Natural killer cell (primary cell): Measurements from ENCODE around the gene CENPE. TPM values are rescaled to one million over a fixed set of nuclear protein-coding genes. Genes with fewer than 3 reads are reported as not detected.

Source experiments
- ATAC-seq, 3 donors: fragments of 150-1000 bp in 2 of 3; fragments of 200-7000 bp in 1 of 3; cut with Tn5 transposase; 1 replicate in 1 of 3; 2 replicates in 2 of 3; pipeline ENCODE4 v1.10.0; 2021; ENCODE audit warnings: mild to moderate bottlenecking in 2 of 3, moderate library complexity in 2 of 3
- DNase-seq, 2 donors: peaks; one replicate each; pipeline versions ENCODE4 v3.0.0 to v3.0.0-alpha.2; 2013 to 2021; ENCODE audit warnings: mixed read lengths in 1 of 2
- H3K27ac ChIP-seq: one replicate; pipeline ENCODE4 v1.5.1; 2013; ENCODE audit warnings: mild to moderate bottlenecking, low read length
- H3K27me3 ChIP-seq: one replicate; pipeline ENCODE4 v1.6.1; 2013; ENCODE audit warnings: low read length; ENCODE audit not compliant: control insufficient read depth, insufficient read depth
- H3K36me3 ChIP-seq: one replicate; pipeline ENCODE4 v1.6.1; 2013; ENCODE audit warnings: low read length; ENCODE audit not compliant: control insufficient read depth, insufficient read depth
- H3K4me1 ChIP-seq: one replicate; pipeline ENCODE4 v1.6.1; 2013; ENCODE audit warnings: low read length; ENCODE audit not compliant: control insufficient read depth, insufficient read depth
- H3K4me3 ChIP-seq: one replicate; pipeline ENCODE4 v1.5.1; 2013; ENCODE audit warnings: low read length
- H3K9me3 ChIP-seq: one replicate; pipeline ENCODE4 v1.6.1; 2013; ENCODE audit warnings: low read length; ENCODE audit not compliant: control insufficient read depth, insufficient read depth
- H3K27ac Mint-ChIP-seq, 2 donors: one replicate each; pipeline ENCODE4 v1.8.0; 2022; ENCODE audit warnings: mild to moderate bottlenecking in 2 of 2, mixed read lengths in 2 of 2, moderate library complexity in 1 of 2
- H3K27me3 Mint-ChIP-seq, 2 donors: one replicate each; pipeline ENCODE4 v1.8.0; 2022; ENCODE audit warnings: low read depth in 2 of 2, mixed read lengths in 2 of 2
- H3K36me3 Mint-ChIP-seq: one replicate; pipeline ENCODE4 v1.8.0; 2022; ENCODE audit warnings: mixed read lengths
- H3K4me1 Mint-ChIP-seq, 2 donors: one replicate each; pipeline ENCODE4 v1.8.0; 2022; ENCODE audit warnings: mixed read lengths in 2 of 2
- H3K4me3 Mint-ChIP-seq: one replicate; pipeline ENCODE4 v1.8.0; 2022; ENCODE audit warnings: mild to moderate bottlenecking, moderate library complexity, mixed read lengths
- H3K9me3 Mint-ChIP-seq, 2 donors: one replicate each; pipeline ENCODE4 v1.8.0; 2022; ENCODE audit warnings: mixed read lengths in 2 of 2
- WGBS: methylation state at CpG from one replicate; pipeline ENCODE4 v1.1.7; 2013; ENCODE audit warnings: missing lambda C conversion rate; ENCODE audit not compliant: insufficient coverage; 5-methylcytosine and 5-hydroxymethylcytosine counted together
- intact Hi-C: fragments of 100-400 bp; cut with micrococcal nuclease; formaldehyde crosslinking; loops from one replicate; pipeline ENCODE4 v1.14.2; 2022
- total RNA-seq, 4 donors: library from RNA; stranded (reverse); fragments of 120-200 nt in 1 of 4; gene quantifications; one replicate each; pipeline versions ENCODE4 v1.2.3 to v1.2.4, GENCODE V29; 2013 to 2022
- TF ChIP-seq, protein P1 (sequence below): fragments of 200-600 bp; IDR thresholded peaks from one replicate; pipeline ENCODE4 v1.8.0; 2022; ENCODE audit warnings: antibody characterized with exemption

The CENPE gene
- total RNA-seq, 3 donors from 2014 or later (not counting 1 experiment from before 2014, with no cell fraction given): 2.7 to 6.9 (median 4.8) TPM

DNA sequence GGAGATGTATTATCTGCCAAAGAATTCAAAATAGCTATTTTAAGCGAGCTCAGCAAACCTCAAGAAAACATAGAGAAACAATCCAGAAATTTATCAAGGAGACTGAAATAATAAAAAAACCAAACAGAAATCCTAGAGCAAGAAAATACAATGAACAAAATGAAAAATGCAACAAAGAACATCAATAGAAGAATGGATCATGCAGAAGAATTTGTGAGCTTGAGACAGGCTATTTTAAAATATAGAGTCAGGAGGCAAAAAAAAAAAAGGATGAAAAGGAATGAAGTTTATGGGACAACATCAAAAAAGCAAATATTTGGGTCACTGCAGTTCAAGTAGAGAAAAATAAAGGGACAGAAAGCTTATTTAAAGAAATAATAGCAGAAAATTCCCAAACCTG, 29.1 kb downstream of the CENPE start:
- peaks cover 11% of the 10 kb centered on the region for H3K9me3 ChIP-seq
- TF ChIP-seq, protein P1, sequence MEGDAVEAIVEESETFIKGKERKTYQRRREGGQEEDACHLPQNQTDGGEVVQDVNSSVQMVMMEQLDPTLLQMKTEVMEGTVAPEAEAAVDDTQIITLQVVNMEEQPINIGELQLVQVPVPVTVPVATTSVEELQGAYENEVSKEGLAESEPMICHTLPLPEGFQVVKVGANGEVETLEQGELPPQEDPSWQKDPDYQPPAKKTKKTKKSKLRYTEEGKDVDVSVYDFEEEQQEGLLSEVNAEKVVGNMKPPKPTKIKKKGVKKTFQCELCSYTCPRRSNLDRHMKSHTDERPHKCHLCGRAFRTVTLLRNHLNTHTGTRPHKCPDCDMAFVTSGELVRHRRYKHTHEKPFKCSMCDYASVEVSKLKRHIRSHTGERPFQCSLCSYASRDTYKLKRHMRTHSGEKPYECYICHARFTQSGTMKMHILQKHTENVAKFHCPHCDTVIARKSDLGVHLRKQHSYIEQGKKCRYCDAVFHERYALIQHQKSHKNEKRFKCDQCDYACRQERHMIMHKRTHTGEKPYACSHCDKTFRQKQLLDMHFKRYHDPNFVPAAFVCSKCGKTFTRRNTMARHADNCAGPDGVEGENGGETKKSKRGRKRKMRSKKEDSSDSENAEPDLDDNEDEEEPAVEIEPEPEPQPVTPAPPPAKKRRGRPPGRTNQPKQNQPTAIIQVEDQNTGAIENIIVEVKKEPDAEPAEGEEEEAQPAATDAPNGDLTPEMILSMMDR: no peak
- ATAC-seq (no peak), DNase-seq (no peak)
- no peaks in the 10 kb centered on the region for H3K36me3 ChIP-seq
- no peak overlapping the region for H3K4me3 ChIP-seq
- Mint-ChIP-seq H3K27me3 (no peaks in the 10 kb centered on the region), H3K9me3 (peaks cover 6% of the 10 kb centered on the region in 2 donors), H3K4me1 (no peaks in the 10 kb centered on the region), H3K27ac (no peak overlapping the region), H3K4me3 (no peak overlapping the region), H3K36me3 (peaks cover 9% of the 10 kb centered on the region)
- H3K27ac ChIP-seq: no peak overlapping the region
- H3K27me3 ChIP-seq: no peaks in the 10 kb centered on the region
- intact Hi-C loops: no loop called here
- no CpG with 5 or more reads among the region's 1 CpG for WGBS
- H3K4me1 ChIP-seq: no peaks in the 10 kb centered on the region

DNA sequence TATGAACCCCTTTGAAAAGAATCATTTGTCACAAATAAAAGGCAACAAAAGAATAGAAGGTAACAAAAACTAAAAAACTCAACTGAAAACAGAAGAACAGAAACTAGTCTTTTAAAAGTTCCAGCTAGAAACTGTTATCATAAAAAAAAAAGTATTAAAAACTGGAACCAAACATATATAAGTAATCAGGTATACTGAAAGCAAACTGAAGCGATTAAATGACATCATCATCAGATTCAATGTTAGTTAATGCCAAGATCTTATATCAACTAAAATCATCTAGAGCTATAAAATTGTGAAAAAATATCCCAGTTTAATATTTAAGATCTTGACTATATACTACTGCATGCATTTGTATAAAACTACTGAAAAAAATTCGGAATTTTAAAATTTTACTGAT, 36.0 kb downstream of the CENPE start:
- H3K27ac ChIP-seq: no peak overlapping the region
- intact Hi-C loops: no loop called here
- DNase-seq: no peak
- H3K27me3 ChIP-seq: no peaks in the 10 kb centered on the region
- TF ChIP-seq, protein P1: no peak
- no peaks in the 10 kb centered on the region for H3K36me3 Mint-ChIP-seq
- no peaks in the 10 kb centered on the region for H3K27me3 Mint-ChIP-seq
- no peaks in the 10 kb centered on the region for H3K4me1 ChIP-seq
- H3K9me3 ChIP-seq: no peaks in the 10 kb centered on the region
- no peak for ATAC-seq
- H3K4me1 Mint-ChIP-seq: no peaks in the 10 kb centered on the region
- no peak overlapping the region for H3K4me3 ChIP-seq
- H3K9me3 Mint-ChIP-seq: no peaks in the 10 kb centered on the region
- H3K27ac Mint-ChIP-seq: no peak overlapping the region
- no peaks in the 10 kb centered on the region for H3K36me3 ChIP-seq
- no peak overlapping the region for H3K4me3 Mint-ChIP-seq
- WGBS: 88% methylated on average over 1 of the region's 2 CpGs

DNA sequence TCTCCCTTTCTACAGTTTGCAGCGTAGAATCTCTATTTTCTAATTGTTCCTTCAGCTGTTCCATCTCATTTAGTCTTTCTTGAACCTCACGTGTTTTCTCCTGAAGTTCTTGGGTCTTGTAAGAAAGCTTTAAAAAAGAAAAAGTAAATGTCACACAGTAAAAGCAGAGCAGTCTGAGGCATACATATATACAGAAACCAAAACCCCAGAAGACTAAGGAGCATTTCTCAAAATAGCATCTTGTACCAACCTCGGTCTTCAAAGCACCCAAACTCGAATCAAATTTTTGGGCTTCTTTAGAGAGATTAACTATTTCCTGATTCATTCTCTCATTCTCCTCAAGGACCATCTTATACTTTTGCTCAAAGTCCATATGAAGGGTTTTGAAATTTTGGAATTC, 39.4 kb downstream of the CENPE start:
- TF ChIP-seq, protein P1: no peak
- Mint-ChIP-seq H3K4me1 (no peaks in the 10 kb centered on the region), H3K4me3 (no peak overlapping the region), H3K27ac (no peak overlapping the region), H3K9me3 (no peaks in the 10 kb centered on the region), H3K27me3 (no peaks in the 10 kb centered on the region), H3K36me3 (peaks cover 8% of the 10 kb centered on the region)
- Histone ChIP-seq H3K27ac (no peak overlapping the region), H3K4me3 (no peak overlapping the region), H3K36me3 (no peaks in the 10 kb centered on the region), H3K9me3 (no peaks in the 10 kb centered on the region), H3K4me1 (no peaks in the 10 kb centered on the region), H3K27me3 (no peaks in the 10 kb centered on the region)
- WGBS: 46% methylated on average over 2 of the region's 4 CpGs
- ATAC-seq (no peak), DNase-seq (no peak)
- intact Hi-C loops: no loop called here

DNA sequence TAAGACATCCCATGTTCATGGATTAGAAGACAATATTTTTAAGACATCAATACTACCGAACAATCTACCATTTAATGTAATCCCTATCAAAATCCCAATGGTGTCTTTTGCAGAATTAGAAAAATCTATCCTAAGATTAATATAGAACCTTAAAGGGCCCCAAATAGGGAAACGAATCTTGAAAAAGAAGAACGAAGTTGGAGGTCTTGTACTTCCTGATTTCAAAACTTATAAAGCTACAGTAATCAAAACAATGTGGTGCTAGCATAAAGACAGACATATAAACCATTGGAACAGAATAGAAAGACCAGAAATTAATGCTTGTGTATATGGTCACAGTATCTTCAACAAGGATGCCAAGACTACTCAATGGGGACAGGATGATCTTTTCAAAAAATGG, 42.0 kb downstream of the CENPE start:
- Mint-ChIP-seq H3K27me3 (no peaks in the 10 kb centered on the region), H3K4me1 (peaks cover 14 to 19% of the 10 kb centered on the region in 2 donors), H3K4me3 (no peak overlapping the region), H3K27ac (no peak overlapping the region), H3K36me3 (peaks cover 8% of the 10 kb centered on the region), H3K9me3 (no peaks in the 10 kb centered on the region)
- Histone ChIP-seq H3K27ac (no peak overlapping the region), H3K4me3 (no peak overlapping the region), H3K27me3 (no peaks in the 10 kb centered on the region), H3K4me1 (no peaks in the 10 kb centered on the region), H3K36me3 (no peaks in the 10 kb centered on the region), H3K9me3 (no peaks in the 10 kb centered on the region)
- TF ChIP-seq, protein P1: no peak
- DNase-seq: no peak
- no peak for ATAC-seq
- intact Hi-C loops: no loop called here
- WGBS: 75% methylated on average over 3 of the region's 3 CpGs
